Neuronal stem cell (in vitro differentiated cells): ENCODE measurements around the gene LUC7L3.
A peak's percentile ranks its signal among the peaks of the same experiment; 100 is the strongest.

ENCODE experiments used
- DNase-seq: peaks from one replicate; pipeline ENCODE4 v3.0.0-alpha.2; 2013; ENCODE audit warnings: low spot score
- H2AFZ ChIP-seq: one replicate; pipeline ENCODE4 v1.6.1; 2013; ENCODE audit warnings: mild to moderate bottlenecking, low read length, inconsistent platforms
- H2AK5ac ChIP-seq: 2 replicates; pipeline ENCODE4 v1.6.1; 2013; ENCODE audit warnings: low read depth, mild to moderate bottlenecking, inconsistent platforms, low read length, moderate library complexity, mixed read lengths
- H2BK120ac ChIP-seq: 2 replicates; pipeline ENCODE4 v1.6.1; 2013; ENCODE audit warnings: low read depth, mild to moderate bottlenecking, inconsistent platforms, low read length, moderate library complexity, mixed read lengths
- H2BK12ac ChIP-seq: one replicate; pipeline ENCODE4 v1.6.1; 2013; ENCODE audit warnings: low read length, inconsistent platforms
- H2BK15ac ChIP-seq: 2 replicates; pipeline ENCODE4 v1.6.1; 2013; ENCODE audit warnings: mild to moderate bottlenecking, low read length, inconsistent platforms, mixed read lengths
- H2BK5ac ChIP-seq: one replicate; pipeline ENCODE4 v1.6.1; 2013; ENCODE audit warnings: inconsistent platforms, mild to moderate bottlenecking, low read length, moderate library complexity
- H3K14ac ChIP-seq: one replicate; pipeline ENCODE4 v1.6.1; 2013; ENCODE audit warnings: low read length, inconsistent platforms
- H3K18ac ChIP-seq: 2 replicates; pipeline ENCODE4 v1.6.1; 2013; ENCODE audit warnings: low read length, inconsistent platforms
- H3K23ac ChIP-seq: 2 replicates; pipeline ENCODE4 v1.6.1; 2013; ENCODE audit warnings: low read depth, mild to moderate bottlenecking, mixed read lengths, low read length, inconsistent platforms; ENCODE audit not compliant: poor library complexity
- H3K27ac ChIP-seq: replicated peaks from 3 replicates; pipeline ENCODE4 v1.5.1; 2013; ENCODE audit warnings: low read length, inconsistent platforms
- H3K27me3 ChIP-seq, 3 experiments: 2 replicates each; pipeline ENCODE4 v1.6.1; 2013; ENCODE audit warnings: low read length in 3 of 3, mild to moderate bottlenecking in 2 of 3, inconsistent platforms in 1 of 3, low read depth in 1 of 3, mixed read lengths in 1 of 3, moderate library complexity in 1 of 3; ENCODE audit not compliant: control insufficient read depth in 3 of 3, insufficient read depth in 3 of 3
- H3K36me3 ChIP-seq, 2 donors: replicated peaks in 1 of 2; 2 replicates each; pipeline ENCODE4 v1.6.1; 2013; ENCODE audit warnings: low read length in 2 of 2; ENCODE audit not compliant: control insufficient read depth in 2 of 2, insufficient read depth in 2 of 2
- H3K4ac ChIP-seq: 2 replicates; pipeline ENCODE4 v1.6.1; 2013; ENCODE audit warnings: inconsistent platforms, mild to moderate bottlenecking, low read length, moderate library complexity
- H3K4me1 ChIP-seq, 2 donors: 1 replicate in 1 of 2; 2 replicates in 1 of 2; pipeline ENCODE4 v1.6.1; 2013; ENCODE audit warnings: low read length in 2 of 2, low read depth in 1 of 2; ENCODE audit not compliant: control insufficient read depth in 2 of 2, insufficient read depth in 1 of 2
- H3K4me2 ChIP-seq: one replicate; pipeline ENCODE4 v1.6.1; 2013; ENCODE audit warnings: mild to moderate bottlenecking, low read length, inconsistent platforms; ENCODE audit not compliant: insufficient read depth, poor library complexity, severe bottlenecking
- H3K4me3 ChIP-seq, 2 donors: 2 replicates each; pipeline ENCODE4 v1.5.1; 2013; ENCODE audit warnings: low read length in 2 of 2, mild to moderate bottlenecking in 2 of 2, inconsistent platforms in 1 of 2, moderate library complexity in 1 of 2
- H3K79me1 ChIP-seq: one replicate; pipeline ENCODE4 v1.6.1; 2013; ENCODE audit warnings: low read depth, mild to moderate bottlenecking, inconsistent platforms, low read length, moderate library complexity
- H3K9ac ChIP-seq: one replicate; pipeline ENCODE4 v1.6.1; 2013; ENCODE audit warnings: mild to moderate bottlenecking, low read depth, low read length, inconsistent platforms; ENCODE audit not compliant: poor library complexity
- H3K9me3 ChIP-seq, 2 donors: replicated peaks in 1 of 2; 2 replicates each; pipeline versions ENCODE3 to v1.6.1; 2013; ENCODE audit warnings: low read length in 2 of 2, mild to moderate bottlenecking in 2 of 2, inconsistent platforms in 1 of 2, low read depth in 1 of 2, mixed read lengths in 1 of 2, moderate library complexity in 1 of 2; ENCODE audit not compliant: control insufficient read depth in 2 of 2, insufficient read depth in 1 of 2
- H4K8ac ChIP-seq: one replicate; pipeline ENCODE4 v1.6.1; 2013; ENCODE audit warnings: low read depth, mild to moderate bottlenecking, inconsistent platforms, low read length, moderate library complexity
- H4K91ac ChIP-seq: one replicate; pipeline ENCODE4 v1.6.1; 2013; ENCODE audit warnings: low read length, low read depth, mild to moderate bottlenecking, inconsistent platforms; ENCODE audit not compliant: poor library complexity
- WGBS, 2 donors: extraction: QIAGEN DNeasy Blood & Tissue Kit; methylation state at CpG; one replicate each; pipeline ENCODE4 v1.1.7; 2013; ENCODE audit warnings: missing lambda C conversion rate in 2 of 2, mixed read lengths in 1 of 2; ENCODE audit not compliant: insufficient read length in 2 of 2, insufficient replicate concordance in 1 of 2; ENCODE audit errors: extremely low coverage in 2 of 2; 5-methylcytosine and 5-hydroxymethylcytosine counted together

Gene LUC7L3

DNA sequence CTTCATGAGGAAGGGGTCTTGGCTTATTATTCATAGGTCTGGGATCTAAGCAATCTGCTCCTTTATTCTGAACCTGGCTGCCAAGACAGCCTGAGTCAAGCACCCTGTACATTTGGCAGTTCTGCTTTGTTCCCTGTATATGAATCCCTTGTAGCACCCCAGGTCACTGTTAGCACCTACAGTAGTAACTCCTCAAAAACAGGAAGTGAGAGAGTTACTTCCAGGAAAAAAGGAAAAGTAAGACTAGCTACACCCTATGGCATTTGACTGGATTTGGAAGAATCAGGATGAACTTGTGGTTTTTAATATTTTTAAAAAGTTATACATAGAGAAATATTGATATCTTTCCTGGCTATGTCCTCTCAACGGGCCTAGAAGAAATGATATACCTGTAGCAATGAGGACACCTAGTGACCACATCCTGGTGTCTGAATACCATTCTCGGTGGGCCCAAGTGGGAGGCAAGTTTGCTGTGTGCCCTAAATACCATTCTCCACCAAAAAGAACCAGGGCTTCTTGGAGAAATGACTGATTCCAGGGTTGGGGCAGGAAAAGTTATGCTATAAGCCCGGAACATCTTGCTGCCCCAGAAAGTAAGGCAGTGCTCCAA is 21.6 kb upstream of the LUC7L3 start:
- no peak overlapping the region for H2BK120ac ChIP-seq
- H3K4me3 ChIP-seq, result no peak overlapping the region
- no CpG with 5 or more reads among the region's 3 CpGs for WGBS, 2 donors
- no peak overlapping the region for H2AK5ac ChIP-seq
- no peak overlapping the region for H3K14ac ChIP-seq
- no peaks in the 10 kb centered on the region for H3K79me1 ChIP-seq
- H4K91ac ChIP-seq, result no peak overlapping the region
- H3K9me3 ChIP-seq, result no peaks in the 10 kb centered on the region
- no peak overlapping the region for H2BK5ac ChIP-seq
- H3K9ac ChIP-seq, result no peak overlapping the region
- no peak overlapping the region for H2BK15ac ChIP-seq
- no peaks in the 10 kb centered on the region for H3K27me3 ChIP-seq
- H3K23ac ChIP-seq, result no peak overlapping the region
- H3K4me2 ChIP-seq, result no peak overlapping the region
- H3K4ac ChIP-seq, result no peak overlapping the region
- no peak overlapping the region for H3K27ac ChIP-seq
- no peak overlapping the region for H4K8ac ChIP-seq
- no peak overlapping the region for H2BK12ac ChIP-seq
- H3K36me3 ChIP-seq, result peaks cover 24 to 95% of the 10 kb centered on the region in 2 donors
- no peak overlapping the region for H2AFZ ChIP-seq
- no peak for DNase-seq
- H3K4me1 ChIP-seq, result no peaks in the 10 kb centered on the region
- no peak overlapping the region for H3K18ac ChIP-seq

DNA sequence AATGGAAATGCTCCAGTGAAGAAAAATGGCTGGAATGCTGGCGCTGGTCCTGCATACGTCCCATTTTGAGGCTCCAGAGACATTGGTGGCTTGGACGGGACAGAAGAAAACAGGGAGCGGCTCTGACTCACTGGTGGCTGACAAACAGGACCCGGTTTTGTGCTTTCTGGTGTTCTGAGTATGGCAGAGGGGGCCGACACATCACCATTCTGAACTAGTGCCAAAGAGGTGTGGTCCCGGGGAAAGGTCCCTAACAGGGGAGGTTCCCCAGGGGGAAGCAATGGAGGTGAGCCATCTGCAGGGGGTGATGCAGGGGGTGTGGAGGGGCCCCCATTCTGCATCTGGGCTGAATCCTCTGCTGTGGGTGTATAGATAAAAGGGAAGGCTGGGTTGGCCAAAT is 20.0 kb upstream of the LUC7L3 start:
- Histone ChIP-seq H2BK15ac (no peak overlapping the region), H3K9ac (no peak overlapping the region)

DNA sequence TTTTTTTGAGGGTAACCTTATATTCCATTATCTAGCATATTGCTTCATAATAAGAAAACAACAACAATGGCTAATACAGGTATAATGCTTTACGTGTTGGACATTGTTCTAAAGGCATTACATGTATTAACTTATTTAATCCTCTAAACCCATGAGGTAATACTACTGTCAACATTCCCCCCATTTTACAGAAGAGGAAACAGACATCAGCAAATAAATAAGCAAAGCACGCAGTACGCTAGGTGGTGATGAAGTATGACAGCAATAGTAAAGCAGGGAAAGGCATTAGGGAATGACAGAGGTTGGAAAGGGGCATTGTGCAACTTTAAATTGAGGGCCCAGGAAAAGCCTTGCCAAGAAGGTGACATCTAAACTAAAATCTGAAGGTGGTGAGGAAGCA is 16.2 kb upstream of the LUC7L3 start:
- Histone ChIP-seq H3K4ac (no peak overlapping the region), H2BK120ac (no peak overlapping the region), H2BK15ac (no peak overlapping the region), H4K8ac (no peak overlapping the region), H3K27me3 (no peaks in the 10 kb centered on the region), H3K18ac (no peak overlapping the region), H2BK5ac (no peak overlapping the region), H3K9ac (no peak overlapping the region), H3K79me1 (no peaks in the 10 kb centered on the region), H3K4me1 (peaks cover 0 to 1% of the 10 kb centered on the region in 2 donors), H2AK5ac (no peak overlapping the region), H4K91ac (no peak overlapping the region), H2BK12ac (no peak overlapping the region), H3K14ac (no peak overlapping the region), H3K23ac (no peak overlapping the region), H3K4me3 (no peak overlapping the region), H3K36me3 (peaks cover 14 to 74% of the 10 kb centered on the region in 2 donors), H3K9me3 (no peaks in the 10 kb centered on the region), H3K27ac (no peak overlapping the region), H3K4me2 (no peak overlapping the region), H2AFZ (no peak overlapping the region)
- no peak for DNase-seq
- WGBS, 2 donors, result no CpG with 5 or more reads among the region's 3 CpGs

More for the DNA sequence above, 20.0 kb upstream of the LUC7L3 start:
- Histone ChIP-seq H2AFZ (no peak overlapping the region), H3K23ac (no peak overlapping the region), H3K14ac (no peak overlapping the region), H3K9me3 (no peaks in the 10 kb centered on the region), H3K4me2 (no peak overlapping the region), H2BK5ac (no peak overlapping the region), H2AK5ac (no peak overlapping the region), H4K8ac (no peak overlapping the region), H3K4ac (no peak overlapping the region), H2BK12ac (no peak overlapping the region), H3K27me3 (no peaks in the 10 kb centered on the region), H3K4me1 (no peaks in the 10 kb centered on the region), H3K36me3 (peaks cover 29 to 97% of the 10 kb centered on the region in 2 donors), H2BK120ac (no peak overlapping the region), H3K18ac (no peak overlapping the region), H3K79me1 (no peaks in the 10 kb centered on the region), H3K4me3 (no peak overlapping the region), H3K27ac (no peak overlapping the region), H4K91ac (no peak overlapping the region)
- DNase-seq, result no peak
- WGBS, 2 donors, result no CpG with 5 or more reads among the region's 7 CpGs

DNA sequence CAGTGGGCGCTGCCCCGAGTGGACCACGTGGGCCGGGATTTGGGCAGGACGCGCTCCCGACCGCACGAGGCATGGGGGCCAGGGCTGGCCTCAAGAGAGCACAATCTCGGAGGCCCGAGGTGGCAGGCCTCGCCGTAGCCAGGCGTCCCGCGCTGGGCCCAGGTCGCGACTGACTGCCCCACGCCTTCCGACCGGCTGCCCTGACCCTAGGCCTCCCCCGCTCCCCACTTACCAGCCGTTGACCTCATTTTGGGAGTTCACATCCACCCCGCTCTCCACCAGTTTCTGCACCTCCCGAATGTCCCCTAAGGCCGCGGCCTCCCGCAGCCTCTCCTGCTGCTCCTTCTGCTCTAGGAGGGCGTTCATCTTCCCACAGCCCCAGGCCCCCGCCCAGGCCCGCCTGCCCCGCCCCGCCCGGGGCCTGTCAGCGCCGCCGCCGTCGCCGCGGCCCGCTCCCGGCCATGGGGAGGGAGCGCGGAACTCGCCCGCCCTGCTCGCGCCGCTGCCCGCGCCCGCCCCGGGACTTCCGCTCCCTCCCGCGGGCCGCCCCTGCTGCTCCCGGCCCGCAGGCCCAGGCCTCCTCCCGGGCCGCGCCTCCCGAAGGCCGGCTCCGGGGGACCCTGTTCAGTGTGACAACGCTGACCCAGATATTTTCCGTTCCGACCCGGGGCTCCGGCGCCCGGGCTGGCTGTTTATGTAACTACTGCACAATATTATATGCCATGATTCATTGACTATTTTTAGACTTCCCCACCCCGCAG is 11.9 kb upstream of the LUC7L3 start, which contains the start of gene ANKRD40:
ANKRD40 (minus strand) TSS at position 626 of the 761 bp plus-strand sequence; CDS start at position 366, 260 bp downstream.
- Histone ChIP-seq H2AFZ (peak within 1 kb of the TSS; percentile 94), H3K4me1 (peaks cover 1 to 9% of the 10 kb centered on the region in 2 donors), H2AK5ac (no peak within 1 kb of the TSS), H3K79me1 (no peaks in the 10 kb centered on the region), H2BK120ac (peak within 1 kb of the TSS; percentile 73), H4K8ac (peak within 1 kb of the TSS; percentile 70), H3K27me3 (no peaks in the 10 kb centered on the region), H2BK15ac (peak within 1 kb of the TSS; percentile 76), H3K9me3 (no peaks in the 10 kb centered on the region), H3K23ac (peak within 1 kb of the TSS; percentile 40), H2BK12ac (no peak within 1 kb of the TSS), H3K9ac (peak within 1 kb of the TSS; percentile 93), H4K91ac (no peak within 1 kb of the TSS), H3K18ac (peak within 1 kb of the TSS; percentile 98), H3K27ac (peak within 1 kb of the TSS; percentile 93), H3K36me3 (peaks cover 8 to 34% of the 10 kb centered on the region in 2 donors), H3K14ac (peak within 1 kb of the TSS; percentile 78), H3K4ac (no peak within 1 kb of the TSS), H3K4me3 (peak within 1 kb of the TSS; percentile 86 to 94), H2BK5ac (peak within 1 kb of the TSS; percentile 92), H3K4me2 (peak within 1 kb of the TSS; percentile 81)
- whole genome bisulfite sequencing, 2 donors, result no CpG with 5 or more reads among the region's 74 CpGs
- peak; percentile 72 for DNase-seq
